H1 (cell line): ENCODE results near the gene ZMYND10. TPM values are rescaled to one million over a fixed set of nuclear protein-coding genes. Genes with fewer than 3 reads are reported as not detected.
A peak's percentile ranks its signal among the peaks of the same experiment; 100 is the strongest.

Experiments
- CTCF ChIA-PET: fragments of 300-600 bp; sonication (Branson Sonifier 250); formaldehyde crosslinking; loops from one replicate; lab custom pipeline; 2021; ENCODE audit not compliant: partially characterized antibody; lab: Charles Lee
- POLR2A ChIA-PET: fragments of 300-600 bp; sonication (Branson Sonifier 250); formaldehyde crosslinking; loops from one replicate; lab custom pipeline; 2021; ENCODE audit warnings: inconsistent platforms; ENCODE audit not compliant: partially characterized antibody; lab: Charles Lee
- DNase-seq, 2 experiments: peaks; one replicate each; pipeline versions ENCODE4 v3.0.0 to v3.0.0-alpha.2; 2010 to 2022; ENCODE audit warnings: low spot score in 2 of 2, low read depth in 1 of 2, mixed read lengths in 1 of 2
- FAIRE-seq: peaks from 2 replicates; lab custom pipeline; 2011; peaks lifted over from hg19 to GRCh38; lab: Jason Lieb, UNC
- H2AFZ ChIP-seq: 2 replicates; pipeline ENCODE4 v1.8.1; 2012; ENCODE audit warnings: low read length, inconsistent platforms
- H2AK5ac ChIP-seq: 2 replicates; pipeline ENCODE4 v1.6.1; 2013; ENCODE audit warnings: low read depth, low read length
- H2BK120ac ChIP-seq: replicated peaks from 2 replicates; pipeline ENCODE3; 2013; ENCODE audit warnings: low read depth, low read length, inconsistent platforms
- H2BK12ac ChIP-seq: 2 replicates; pipeline ENCODE4 v1.6.1; 2013; ENCODE audit warnings: low read depth, low read length
- H2BK15ac ChIP-seq: 2 replicates; pipeline ENCODE4 v1.6.1; 2013; ENCODE audit warnings: low read length
- H2BK20ac ChIP-seq: 2 replicates; pipeline ENCODE4 v1.6.1; 2013; ENCODE audit warnings: low read length
- H2BK5ac ChIP-seq: 2 replicates; pipeline ENCODE4 v1.6.1; 2013; ENCODE audit warnings: low read depth, low read length
- H3K14ac ChIP-seq: 2 replicates; pipeline ENCODE4 v1.6.1; 2013; ENCODE audit warnings: inconsistent platforms; ENCODE audit not compliant: insufficient read length
- H3K18ac ChIP-seq: 2 replicates; pipeline ENCODE4 v1.6.1; 2013; ENCODE audit warnings: low read length; ENCODE audit errors: extremely low read depth
- H3K23ac ChIP-seq: 2 replicates; pipeline ENCODE4 v1.6.1; 2013; ENCODE audit warnings: inconsistent platforms; ENCODE audit not compliant: insufficient read length
- H3K23me2 ChIP-seq: 2 replicates; pipeline ENCODE4 v1.6.1; 2013; ENCODE audit warnings: low read depth, low read length
- H3K27ac ChIP-seq: 2 replicates; pipeline ENCODE4 v1.6.1; 2011; ENCODE audit warnings: low read depth, low read length, inconsistent platforms
- H3K27me3 ChIP-seq, 4 experiments: replicated peaks in 1 of 4; 1 replicate in 1 of 4; 2 replicates in 3 of 4; pipeline versions ENCODE4 v1.6.1 to v1.8.1; 2011 to 2013; ENCODE audit warnings: low read length in 3 of 4, mild to moderate bottlenecking in 3 of 4, inconsistent platforms in 2 of 4, mixed read lengths in 2 of 4, moderate library complexity in 1 of 4; ENCODE audit not compliant: control insufficient read depth in 3 of 4, insufficient read depth in 3 of 4; ENCODE audit errors: extremely low read depth in 1 of 4
- H3K36me3 ChIP-seq, 4 experiments: 2 replicates each; pipeline versions ENCODE4 v1.6.1 to v1.8.1; 2011 to 2013; ENCODE audit warnings: mild to moderate bottlenecking in 4 of 4, low read length in 3 of 4, moderate library complexity in 2 of 4, control low read depth in 1 of 4, inconsistent platforms in 1 of 4; ENCODE audit not compliant: insufficient read depth in 4 of 4, control insufficient read depth in 2 of 4
- H3K4ac ChIP-seq: replicated peaks from 2 replicates; pipeline ENCODE3; 2013; ENCODE audit warnings: low read length, low read depth, mixed read lengths, inconsistent platforms; ENCODE audit not compliant: insufficient read length
- H3K4me1 ChIP-seq, 4 experiments: replicated peaks in 1 of 4; 1 replicate in 1 of 4; 2 replicates in 3 of 4; pipeline versions ENCODE4 v1.6.1 to v1.8.1; 2011 to 2013; ENCODE audit warnings: low read length in 3 of 4, inconsistent platforms in 2 of 4, mixed read lengths in 1 of 4; ENCODE audit not compliant: insufficient read depth in 4 of 4, control insufficient read depth in 3 of 4
- H3K4me2 ChIP-seq, 2 experiments: 2 replicates each; pipeline versions ENCODE4 v1.6.1 to v1.8.1; 2011 to 2013; ENCODE audit warnings: low read depth in 2 of 2, low read length in 2 of 2, control low read depth in 1 of 2, inconsistent platforms in 1 of 2, mild to moderate bottlenecking in 1 of 2; ENCODE audit not compliant: insufficient read depth in 1 of 2
- H3K4me3 ChIP-seq, 4 experiments: fragments of 200-600, 300-600 bp in 1 of 4; sonication (generic), shearing (Covaris generic), sonication (Bioruptor Twin) in 1 of 4; 2 replicates each; pipeline versions ENCODE4 v1.5.1 to v1.8.1; 2011 to 2016; ENCODE audit warnings: low read length in 4 of 4, low read depth in 3 of 4, control low read depth in 2 of 4, inconsistent platforms in 2 of 4, mild to moderate bottlenecking in 2 of 4, mixed read lengths in 1 of 4, moderate library complexity in 1 of 4; ENCODE audit not compliant: insufficient read depth in 2 of 4; ENCODE audit errors: extremely low read depth in 1 of 4
- H3K56ac ChIP-seq: replicated peaks from 2 replicates; pipeline ENCODE3; 2013; ENCODE audit warnings: low read depth, mild to moderate bottlenecking, mixed read lengths, low read length, inconsistent platforms; ENCODE audit not compliant: insufficient read length
- H3K79me1 ChIP-seq: 2 replicates; pipeline ENCODE4 v1.6.1; 2013; ENCODE audit warnings: low read depth, low read length, control low read depth
- H3K79me2 ChIP-seq, 2 experiments: 2 replicates each; pipeline versions ENCODE4 v1.6.1 to v1.8.1; 2012 to 2013; ENCODE audit warnings: low read length in 2 of 2, mild to moderate bottlenecking in 2 of 2, inconsistent platforms in 1 of 2; ENCODE audit not compliant: insufficient read depth in 2 of 2, control insufficient read depth in 1 of 2
- H3K9ac ChIP-seq, 4 experiments: replicated peaks in 1 of 4; 1 replicate in 1 of 4; 2 replicates in 3 of 4; pipeline versions ENCODE4 v1.6.1 to v1.8.1; 2011 to 2013; ENCODE audit warnings: low read depth in 3 of 4, low read length in 3 of 4, control low read depth in 2 of 4, mild to moderate bottlenecking in 2 of 4, moderate library complexity in 2 of 4, inconsistent platforms in 1 of 4; ENCODE audit errors: extremely low read depth in 1 of 4
- H3K9me3 ChIP-seq, 2 experiments: 2 replicates each; pipeline versions ENCODE4 v1.6.1 to v1.8.1; 2012 to 2013; ENCODE audit warnings: mild to moderate bottlenecking in 2 of 2, moderate library complexity in 2 of 2, control low read depth in 1 of 2, inconsistent platforms in 1 of 2, low read depth in 1 of 2, low read length in 1 of 2, mixed read lengths in 1 of 2; ENCODE audit not compliant: insufficient read depth in 2 of 2
- H4K20me1 ChIP-seq, 2 experiments: replicated peaks in 1 of 2; 2 replicates each; pipeline versions ENCODE3 to v1.8.1; 2011 to 2013; ENCODE audit warnings: inconsistent platforms in 2 of 2, low read length in 2 of 2, mild to moderate bottlenecking in 1 of 2; ENCODE audit not compliant: insufficient read depth in 2 of 2, control insufficient read depth in 1 of 2
- H4K5ac ChIP-seq: 2 replicates; pipeline ENCODE4 v1.6.1; 2013; ENCODE audit warnings: low read length, low read depth, mixed read lengths, inconsistent platforms; ENCODE audit not compliant: insufficient read length
- H4K8ac ChIP-seq: 2 replicates; pipeline ENCODE4 v1.8.0; 2013; ENCODE audit warnings: mild to moderate bottlenecking, moderate library complexity, low read length, inconsistent platforms; ENCODE audit not compliant: insufficient read depth; ENCODE audit errors: extremely low read depth
- H4K91ac ChIP-seq: replicated peaks from 2 replicates; pipeline ENCODE3; 2013; ENCODE audit warnings: low read length, mixed read lengths, inconsistent platforms; ENCODE audit not compliant: insufficient read length
- ASH2L ChIP-seq: fragments of 200-600, 300-600 bp; sonication (generic); IDR thresholded peaks from one replicate; pipeline ENCODE4 v1.7.1; 2017; ENCODE audit warnings: low read length
- BCL11A ChIP-seq, 2 experiments: IDR thresholded peaks; one replicate each; pipeline ENCODE4 v1.6.1; 2011; ENCODE audit warnings: low read depth in 2 of 2, low read length in 2 of 2, mild to moderate bottlenecking in 2 of 2
- CTBP2 ChIP-seq: IDR thresholded peaks from 2 replicates; pipeline ENCODE4 v1.7.0; 2011; ENCODE audit warnings: borderline replicate concordance, mild to moderate bottlenecking, moderate library complexity, mixed read lengths, low read length; ENCODE audit not compliant: insufficient read depth, insufficient read length
- EGR1 ChIP-seq: IDR thresholded peaks from 2 replicates; pipeline ENCODE4 v1.6.1; 2011; ENCODE audit warnings: low read depth, low read length, borderline replicate concordance
- EP300 ChIP-seq, 2 experiments: IDR thresholded peaks; 1 replicate in 1 of 2; 2 replicates in 1 of 2; pipeline ENCODE4 v1.6.1; 2011 to 2012; ENCODE audit warnings: low read depth in 2 of 2, low read length in 2 of 2, mild to moderate bottlenecking in 2 of 2, borderline replicate concordance in 1 of 2, inconsistent platforms in 1 of 2, moderate library complexity in 1 of 2
- KDM4A ChIP-seq: IDR thresholded peaks from one replicate; pipeline ENCODE4 v1.7.1; 2012; ENCODE audit warnings: low read depth, mild to moderate bottlenecking, moderate library complexity, low read length, inconsistent platforms; ENCODE audit not compliant: severe bottlenecking
- KDM5A ChIP-seq: fragments of 200-600 bp; IDR thresholded peaks from 2 replicates; pipeline ENCODE4 v1.7.1; 2012; ENCODE audit warnings: mild to moderate bottlenecking, low read length, inconsistent platforms, mixed read lengths
- MAFK ChIP-seq: IDR thresholded peaks from 2 replicates; pipeline ENCODE4 v1.6.1; 2012; ENCODE audit warnings: low read depth, mild to moderate bottlenecking, improper control_type of control experiment, low read length
- PHF8 ChIP-seq: fragments of 200-600 bp; sonication (generic); conservative IDR thresholded peaks from 2 replicates; pipeline ENCODE4 v1.7.1; 2012; ENCODE audit warnings: low read depth, mild to moderate bottlenecking, inconsistent platforms, low read length, moderate library complexity
- SIRT6 ChIP-seq: IDR thresholded peaks from one replicate; pipeline ENCODE4 v1.7.1; 2012; ENCODE audit warnings: low read length, inconsistent platforms
- SP1 ChIP-seq: IDR thresholded peaks from 2 replicates; pipeline ENCODE4 v1.6.1; 2011; ENCODE audit warnings: low read depth, low read length
- TEAD4 ChIP-seq: IDR thresholded peaks from 2 replicates; pipeline ENCODE4 v1.6.1; 2012; ENCODE audit warnings: low read depth, low read length, inconsistent platforms, mixed read lengths
- WGBS, 2 experiments: shearing (Covaris generic) in 1 of 2; methylation state at CpG; one replicate each; pipeline versions ENCODE4 v1.1.6 to v1.1.7; 2013 to 2015; ENCODE audit warnings: low lambda C conversion rate in 2 of 2, mixed read lengths in 2 of 2, inconsistent platforms in 1 of 2, low coverage in 1 of 2, missing lambda C conversion rate in 1 of 2; ENCODE audit not compliant: insufficient replicate concordance in 2 of 2, insufficient coverage in 1 of 2, insufficient read length in 1 of 2; ENCODE audit errors: extremely low coverage in 1 of 2, missing lambda C conversion rate in 1 of 2; 5-methylcytosine and 5-hydroxymethylcytosine counted together
- polyA plus RNA-seq, 7 experiments: library from polyadenylated mRNA; depleted of rRNA in 3 of 7; stranded (reverse) in 5 of 7; unstranded in 2 of 7; fragments of >200 nt in 5 of 7; fragments of 200-250 nt in 2 of 7; gene quantifications; 1 replicate in 5 of 7; 2 replicates in 1 of 7; 4 replicates in 1 of 7; pipeline versions ENCODE4 v1.2.1 to v1.2.3, GENCODE V29; 2011 to 2013; ENCODE audit warnings: missing spikeins in 2 of 7, mixed read lengths in 2 of 7
- total RNA-seq: library from RNA; stranded (reverse); fragmentation: NEBNext Ultra II Directional; extraction: Animal tissue kit (Norgen Biotek cat#: 25700); gene quantifications from 2 replicates; pipeline ENCODE4 v1.2.1, GENCODE V29; 2021

ZMYND10 gene
- total and polyA plus RNA-seq, 2 of the 8 experiments (the other 6 are each of a cell fraction or from before 2014, with no cell fraction given): 0.56 to 0.79 TPM

DNA sequence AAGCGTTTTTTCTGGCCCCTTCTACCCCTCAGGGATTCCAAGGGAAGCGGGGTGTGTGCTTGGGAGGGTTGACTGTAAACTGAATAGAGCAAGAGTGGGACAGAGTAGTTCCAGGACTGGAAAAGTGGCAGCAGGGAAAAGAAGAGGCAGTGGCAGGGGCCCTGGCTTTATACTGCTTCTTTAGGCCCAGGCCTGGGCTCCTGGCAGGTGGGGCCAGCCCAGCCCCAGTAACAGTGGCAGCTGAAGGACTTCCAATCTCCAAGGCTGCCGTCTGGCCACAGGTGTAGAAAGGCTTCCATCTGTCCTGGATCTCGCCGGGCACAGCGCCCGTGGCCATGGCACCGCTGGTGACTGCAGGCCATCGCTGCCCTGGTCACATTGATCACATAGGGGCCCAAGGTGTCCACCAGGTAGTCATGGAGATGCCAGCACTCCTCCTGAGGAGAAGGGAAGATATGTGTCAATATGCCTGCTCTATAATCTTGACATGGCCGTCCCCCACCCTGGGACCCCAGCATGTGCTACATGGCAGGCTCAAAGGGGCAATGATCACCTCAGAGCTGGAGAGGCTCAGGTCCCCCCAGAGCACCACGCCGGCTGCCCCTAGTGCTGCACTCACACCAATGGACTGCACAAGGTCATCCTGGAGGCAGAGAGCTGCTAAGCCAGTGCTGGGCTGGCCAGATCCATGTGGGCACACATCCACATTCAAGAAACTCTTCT lies 52.3 kb downstream of the ZMYND10 start:
- Histone ChIP-seq H3K9me3 (no peaks in the 10 kb centered on the region), H3K23me2 (peaks cover 10% of the 10 kb centered on the region), H3K4me2 (peak overlapping the region; percentile 93 to 95; a peak in 3 of 4 replicates), H3K36me3 (peaks cover 12 to 20% (median 18%) of the 10 kb centered on the region in 4 experiments), H3K14ac (no peak overlapping the region), H4K5ac (no peak overlapping the region), H2BK20ac (no peak overlapping the region), H2AFZ (no peak overlapping the region), H3K4me3 (peak overlapping the region in 1 of 4 experiments; percentile 94; a peak in 1 of 8 replicates), H2AK5ac (no peak overlapping the region), H2BK15ac (no peak overlapping the region), H2BK12ac (no peak overlapping the region), H4K91ac (peak overlapping the region; percentile 59), H4K20me1 (peaks cover 0 to 8% of the 10 kb centered on the region in 2 experiments), H3K79me2 (peaks cover 0 to 15% of the 10 kb centered on the region in 2 experiments; a peak in 3 of 4 replicates), H3K18ac (no peak overlapping the region), H4K8ac (0 out of 2 replicates have a peak overlapping the region, but pooled peaks have one; percentile 41), H2BK5ac (0 out of 2 replicates have a peak overlapping the region, but pooled peaks have one; percentile 67), H3K9ac (no peak overlapping the region), H3K79me1 (peaks cover 8% of the 10 kb centered on the region; the same call in 1 of the 2 replicates), H3K4me1 (peaks cover 0 to 9% (median 5%) of the 10 kb centered on the region in 4 experiments; a peak in 5 of 7 replicates), H2BK120ac (no peak overlapping the region), H3K27ac (0 out of 2 replicates have a peak overlapping the region, but pooled peaks have one; percentile 37), H3K23ac (no peak overlapping the region), H3K56ac (no peak overlapping the region), H3K27me3 (no peaks in the 10 kb centered on the region; a peak in 2 of 7 replicates), H3K4ac (no peak overlapping the region)
- no peak for FAIRE-seq
- POLR2A ChIA-PET: interaction anchor here (0.8 to 6.8 kb wide), 10 partner anchors 9 to 55 kb away, joined by 3 to 122 read pairs (median 4); partner anchors contain the start of genes HYAL2, LSMEM2 and TUSC2
- DNase-seq: no peak
- 91% methylated on average over 12 of the region's 12 CpGs; no CpG with 5 or more reads in 1 of the 2 experiments for WGBS, 2 experiments
- CTCF ChIA-PET: interaction anchor here (0.5 to 4.3 kb wide), 11 partner anchors 9 to 99 kb away, joined by 3 to 15 read pairs (median 3); partner anchors contain the start of genes HYAL2 and LSMEM2
- no peak for TF ChIP-seq EP300 (IDR thresholded peaks at IDR 0.05; ENCODE audit: borderline replicate concordance in 1 of 2, low read depth in 2 of 2, low read length in 2 of 2)
- TF ChIP-seq MAFK: no peak
- no peak for TF ChIP-seq KDM4A
- TF ChIP-seq SP1: no peak
- no peak for TF ChIP-seq BCL11A (IDR thresholded peaks at IDR 0.05; ENCODE audit: low read depth in 2 of 2, low read length in 2 of 2)
- no peak for TF ChIP-seq SIRT6
- no peak for TF ChIP-seq KDM5A
- no peak for TF ChIP-seq ASH2L
- no peak for TF ChIP-seq TEAD4
- no peak for TF ChIP-seq CTBP2
- no peak for TF ChIP-seq EGR1
- TF ChIP-seq PHF8: no peak
